HT1080 (cell line): ENCODE data around the gene EDIL3. TPM values are rescaled to one million over a fixed set of nuclear protein-coding genes. Genes with fewer than 3 reads are reported as not detected.
"Not testable (repeated sequence)": the region's sequence is repeated elsewhere in the genome, so short reads cannot be mapped to it uniquely, and the experiment has no call there.

ENCODE experiments used
- DNase-seq: peaks from one replicate; pipeline ENCODE4 v3.0.0-alpha.2; 2015; ENCODE audit warnings: low read depth
- total RNA-seq: library from RNA; depleted of rRNA; stranded (reverse); fragments of >200 nt; shearing (Covaris generic); gene quantifications from 2 replicates; pipeline ENCODE4 v1.2.3, GENCODE V29; 2014

Gene EDIL3
- total RNA-seq, 1 experiment from 2014 or later: 2.4 TPM

DNA sequence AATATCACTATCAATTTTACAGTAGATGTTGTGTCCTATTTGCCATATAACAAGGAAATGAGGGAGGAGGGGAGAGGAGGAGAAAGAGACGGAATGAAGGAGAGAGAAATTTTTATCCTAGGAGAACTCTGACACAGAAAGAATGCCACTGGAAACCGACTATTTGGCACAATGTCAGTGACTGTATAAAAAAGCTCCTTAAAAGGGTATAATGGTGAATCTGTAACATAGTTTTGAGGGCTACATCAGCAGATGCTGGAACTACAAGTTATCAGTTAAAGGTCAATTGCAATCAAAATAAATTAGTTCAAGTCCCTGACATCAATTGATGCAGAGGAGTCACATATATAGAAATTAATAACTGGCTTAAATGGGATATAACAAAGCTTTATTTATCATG, 5.7 kb downstream of the EDIL3 start:
- no peak for DNase-seq

DNA sequence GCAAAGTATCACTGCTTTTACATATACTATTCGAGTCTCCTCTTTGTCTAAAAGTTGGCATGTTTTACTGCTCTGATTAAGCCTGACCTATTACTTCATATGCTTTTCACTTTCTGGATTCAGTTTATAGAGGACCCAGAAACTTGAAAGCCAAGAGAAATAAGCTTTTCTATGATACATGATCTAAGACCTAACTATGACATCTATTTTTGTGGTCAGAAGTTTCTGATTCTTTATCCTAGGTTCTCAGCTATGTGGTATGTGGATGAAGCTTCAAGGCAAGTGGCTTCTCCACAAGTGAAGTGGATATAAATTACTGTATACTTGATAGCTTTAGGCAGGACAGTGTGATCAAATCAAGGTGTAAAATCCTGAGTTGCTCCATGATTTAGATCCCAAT, 6.3 kb downstream of the EDIL3 start:
- peak; percentile 9 for DNase-seq

DNA sequence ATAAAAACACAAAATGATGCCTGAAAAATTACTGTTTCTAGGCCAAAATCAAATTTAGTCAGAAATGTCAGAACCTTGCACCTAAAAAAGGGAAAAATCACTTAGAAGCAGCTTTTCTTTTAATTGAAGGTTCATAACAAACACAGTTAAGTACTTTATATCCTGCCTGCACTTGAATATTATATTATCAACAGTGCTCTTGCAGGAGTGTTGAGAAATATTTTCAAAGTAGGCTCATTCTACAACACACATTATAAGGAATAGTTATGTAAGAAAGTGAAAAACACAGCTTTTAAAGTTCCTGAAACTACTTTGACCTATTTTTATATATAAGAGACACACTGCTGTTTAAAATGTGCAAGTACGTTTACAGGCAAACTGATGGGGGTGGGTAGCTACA, 8.3 kb downstream of the EDIL3 start:
- DNase-seq: no peak

DNA sequence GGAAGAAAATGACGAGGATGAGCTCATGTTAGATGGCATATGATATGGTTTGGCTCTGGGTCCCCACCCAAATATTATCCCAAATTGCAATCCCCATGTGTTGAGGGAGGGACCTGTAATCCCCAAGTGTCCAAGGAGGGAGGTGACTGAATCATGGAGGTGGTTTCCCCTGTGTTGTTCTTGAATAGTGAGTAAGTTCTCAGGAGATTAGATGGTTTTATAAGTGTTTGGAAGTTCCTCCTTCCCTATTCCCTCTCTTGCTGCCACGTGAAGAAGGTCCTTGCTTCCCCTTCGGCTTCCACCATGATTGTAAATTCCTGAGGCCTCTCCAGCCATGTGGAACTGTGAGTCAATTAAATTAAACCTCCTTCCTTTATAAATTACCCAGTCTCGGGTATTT, 10.1 kb downstream of the EDIL3 start:
- no peak for DNase-seq

DNA sequence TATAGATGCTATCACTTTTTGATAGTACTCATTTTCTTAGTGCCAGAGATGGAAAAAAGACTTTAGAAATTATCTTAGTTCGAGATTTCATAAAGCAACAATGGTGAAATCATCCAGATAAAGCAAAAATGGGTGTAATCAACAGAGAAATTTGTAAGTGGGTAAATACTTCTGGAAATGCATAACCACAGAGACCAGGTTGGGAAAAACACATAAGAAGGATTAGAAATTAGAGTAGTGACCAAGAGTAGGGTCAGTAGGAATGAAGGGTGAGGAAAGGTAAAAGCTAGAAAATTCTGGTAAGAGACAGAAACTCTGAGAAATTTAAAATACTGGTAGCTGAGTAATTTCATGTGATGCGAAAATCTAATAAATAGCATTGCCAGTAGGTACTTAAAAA, 11.2 kb downstream of the EDIL3 start:
- no peak for DNase-seq

DNA sequence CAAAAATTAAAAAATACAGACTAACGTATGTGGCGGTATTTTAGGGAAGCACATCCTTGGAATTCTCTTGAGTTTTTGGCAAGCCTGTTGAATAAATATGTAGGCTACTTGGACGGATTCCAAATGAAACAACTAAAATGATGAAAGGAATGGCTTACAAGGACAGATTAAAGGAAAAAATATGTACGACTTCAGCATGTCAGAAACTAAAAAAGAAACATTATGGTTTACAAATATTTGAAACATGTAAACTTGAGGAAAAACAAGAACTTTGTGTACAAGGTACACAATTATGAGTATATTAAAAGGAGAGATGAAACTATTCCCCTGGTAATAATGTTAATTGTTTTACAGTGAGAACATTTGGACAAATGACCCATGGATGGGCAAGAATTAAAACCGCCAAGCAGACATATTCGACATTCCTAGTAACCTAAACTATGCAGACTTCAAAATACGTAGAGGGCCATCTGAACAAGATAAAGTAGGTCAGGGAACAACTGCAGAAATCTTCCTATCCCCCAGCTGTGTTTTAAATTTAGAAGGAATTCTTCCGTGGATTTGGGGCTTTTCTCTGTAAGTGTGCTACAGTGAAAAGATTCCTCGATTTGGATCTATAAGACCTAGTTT, 12.5 kb downstream of the EDIL3 start:
- no peak for DNase-seq

DNA sequence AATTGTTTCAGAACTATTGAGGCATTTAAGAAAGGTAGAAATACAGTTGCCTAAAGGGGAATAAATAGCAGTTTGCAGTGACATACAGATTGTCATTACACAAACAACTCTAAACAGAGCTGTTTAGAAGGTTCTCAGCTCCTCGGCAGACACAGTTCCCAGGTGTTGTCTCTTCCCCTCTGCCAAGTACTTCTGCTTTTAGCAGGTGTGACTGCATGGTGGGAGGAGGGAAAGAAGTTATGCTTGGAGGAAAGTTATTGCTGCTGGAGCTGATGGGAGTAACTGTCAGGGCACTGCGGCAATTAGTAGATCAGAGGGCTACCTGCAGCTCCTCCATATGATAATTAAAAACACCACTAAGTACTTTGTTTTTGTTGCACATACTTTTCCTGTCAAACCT, 14.5 kb downstream of the EDIL3 start:
- DNase-seq: no peak

DNA sequence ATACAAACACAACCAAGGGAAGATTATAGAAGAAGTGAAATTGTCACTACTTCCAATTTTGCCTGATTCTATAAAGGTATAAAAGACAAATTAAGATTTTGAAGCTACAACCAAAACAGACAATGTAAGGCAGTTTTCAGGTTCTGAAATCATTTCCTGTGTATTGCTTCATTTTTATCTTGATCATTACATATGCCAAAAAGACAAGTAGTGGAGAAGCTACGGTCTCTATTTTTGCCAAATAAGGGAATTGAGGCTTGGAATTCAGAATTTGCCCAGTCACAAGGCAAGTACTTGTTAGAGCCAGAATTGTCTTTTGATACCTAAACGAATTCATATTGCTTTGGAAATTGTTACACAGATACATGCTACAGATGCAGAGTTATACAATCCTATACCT, 20.6 kb downstream of the EDIL3 start:
- no peak for DNase-seq

DNA sequence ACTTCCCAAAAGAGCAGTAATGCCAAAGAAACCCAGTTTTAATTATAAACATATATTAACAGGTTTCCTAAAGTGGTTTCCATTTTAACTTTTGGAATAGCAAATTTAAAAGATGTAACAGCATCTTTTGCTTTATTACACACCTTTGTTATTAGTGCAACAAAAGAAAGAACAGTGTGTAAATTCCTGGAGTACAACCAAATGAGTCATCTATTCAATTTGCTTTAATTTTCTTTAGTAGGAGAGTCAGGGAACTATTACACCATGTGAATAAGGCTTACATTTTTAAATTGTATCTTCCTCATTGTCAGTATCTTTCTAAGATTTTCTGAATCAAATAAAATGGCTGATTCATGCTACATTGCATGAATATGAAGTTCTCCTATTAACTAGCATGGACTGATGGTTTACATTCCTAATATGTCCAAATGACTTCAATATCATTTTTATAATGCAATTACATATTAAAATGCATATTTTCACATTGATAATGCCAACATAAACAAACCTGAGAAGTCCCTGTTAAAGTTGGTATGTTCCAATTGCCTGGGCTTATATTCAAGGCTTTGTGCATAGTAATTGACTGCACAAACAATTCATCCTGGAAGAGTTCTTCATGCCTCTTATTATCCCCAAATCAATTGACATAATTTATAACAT, 22.5 kb downstream of the EDIL3 start:
- DNase-seq: no peak

DNA sequence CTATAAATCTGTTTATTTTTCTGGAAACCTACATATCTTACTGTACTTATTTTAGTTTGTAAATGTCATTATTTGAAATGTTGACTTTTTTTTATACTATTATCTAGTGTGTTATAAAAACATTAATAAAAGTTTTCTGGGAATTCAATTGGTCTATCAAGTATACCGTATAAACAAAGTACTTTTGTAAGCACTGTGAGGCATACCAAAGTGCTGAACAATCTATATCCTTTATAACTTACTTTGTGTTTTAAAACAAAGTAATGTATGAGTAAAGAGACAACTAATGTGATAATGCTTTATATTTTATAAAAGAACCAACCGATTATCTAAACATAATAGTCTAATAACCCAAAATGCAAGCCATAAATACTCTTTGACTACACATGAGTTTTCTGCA, 23.1 kb downstream of the EDIL3 start:
- DNase-seq: no peak

DNA sequence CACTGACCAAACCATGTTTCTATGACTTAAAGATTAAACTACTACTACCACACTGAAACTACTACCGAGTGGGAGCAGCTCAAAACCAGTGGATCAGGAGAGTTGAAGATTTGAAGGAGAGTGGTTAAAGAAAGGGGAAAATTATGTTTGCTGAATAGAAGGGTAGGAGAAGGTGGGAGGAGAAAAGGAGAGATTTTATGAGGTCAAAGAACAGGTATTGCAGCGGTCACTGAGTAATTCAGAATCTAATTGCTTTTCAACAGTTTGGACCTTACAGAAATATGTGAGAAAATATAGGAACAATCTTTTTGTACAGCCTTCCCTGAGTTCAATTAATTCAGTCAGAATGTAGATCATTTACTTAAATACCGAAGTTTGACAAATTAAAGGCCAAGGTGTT, 24.6 kb downstream of the EDIL3 start:
- DNase-seq: no peak

DNA sequence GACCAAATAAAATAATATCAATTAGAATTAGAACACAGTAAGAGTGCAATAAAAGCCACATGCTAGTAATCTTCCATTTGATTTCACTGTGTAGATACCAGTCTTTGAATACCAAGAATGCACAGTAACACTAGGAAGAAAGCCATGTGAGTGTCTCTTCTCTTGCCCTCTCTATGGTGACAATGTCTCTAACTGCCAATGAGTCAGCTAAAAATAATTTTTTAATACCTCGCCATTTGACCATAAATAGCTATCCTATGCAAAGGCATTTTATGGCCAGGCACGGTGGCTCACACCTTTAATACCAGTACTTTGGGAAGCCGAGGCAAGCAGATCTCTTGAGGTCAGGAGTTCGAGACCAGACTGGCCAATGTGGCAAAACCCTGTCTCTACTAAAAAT, 30.6 kb downstream of the EDIL3 start:
- DNase-seq: peak; percentile 2

DNA sequence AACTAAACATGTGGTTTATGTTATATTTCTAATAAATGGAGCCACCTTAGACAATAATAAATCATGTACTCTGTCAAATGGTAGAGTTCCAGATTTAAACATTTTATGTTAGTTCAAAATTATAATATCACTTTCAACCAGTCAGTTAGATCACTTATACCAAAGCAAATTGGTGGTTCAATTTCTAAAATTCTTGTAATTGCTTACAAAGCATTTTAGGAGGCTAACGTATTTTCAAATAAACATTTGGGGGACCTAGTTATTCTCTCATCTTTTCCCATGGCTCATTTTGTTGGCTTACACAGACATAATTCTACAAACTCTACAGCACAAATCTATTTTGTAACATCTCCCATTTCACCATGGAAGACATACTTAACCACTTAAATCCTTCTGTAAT, 39.9 kb downstream of the EDIL3 start:
- DNase-seq: no peak

DNA sequence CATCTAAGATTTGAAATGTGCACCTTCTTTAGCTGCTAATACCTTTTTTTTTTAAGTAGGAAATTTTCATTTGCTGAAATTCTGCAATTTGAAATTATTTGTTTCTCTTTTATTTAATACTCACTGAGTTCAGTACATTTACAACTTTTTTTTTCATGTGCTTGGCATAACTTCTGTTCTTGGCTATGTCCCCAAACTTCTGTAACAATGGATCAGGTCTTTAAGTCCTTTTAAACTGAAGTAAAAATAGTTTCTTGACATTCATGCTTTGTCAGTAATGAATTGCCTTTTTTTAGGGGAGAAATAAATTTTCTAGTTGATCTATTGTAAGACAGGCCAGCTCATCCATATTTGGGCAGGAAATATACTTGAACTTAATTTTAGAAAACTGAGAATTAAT, 41.5 kb downstream of the EDIL3 start:
- no peak for DNase-seq

DNA sequence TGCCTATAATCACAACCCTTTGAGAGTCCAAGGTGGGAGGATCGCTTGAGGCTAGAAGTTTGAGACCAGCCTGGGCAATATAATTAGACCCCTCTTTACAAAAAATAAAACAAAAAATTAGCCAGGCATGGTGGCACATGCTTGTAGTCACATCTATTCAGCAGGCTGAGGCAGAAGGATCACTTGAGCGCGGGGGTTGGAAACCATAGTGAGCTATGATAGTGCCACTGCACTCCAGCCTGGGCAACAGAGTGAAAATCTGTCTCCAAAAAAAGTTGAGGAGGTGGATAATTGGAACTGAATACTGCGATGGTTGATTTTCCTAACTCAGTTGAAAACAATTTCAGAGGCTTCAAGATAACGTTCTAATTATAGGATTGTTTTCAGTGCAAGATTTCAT, 52.6 kb downstream of the EDIL3 start:
- DNase-seq: no peak

DNA sequence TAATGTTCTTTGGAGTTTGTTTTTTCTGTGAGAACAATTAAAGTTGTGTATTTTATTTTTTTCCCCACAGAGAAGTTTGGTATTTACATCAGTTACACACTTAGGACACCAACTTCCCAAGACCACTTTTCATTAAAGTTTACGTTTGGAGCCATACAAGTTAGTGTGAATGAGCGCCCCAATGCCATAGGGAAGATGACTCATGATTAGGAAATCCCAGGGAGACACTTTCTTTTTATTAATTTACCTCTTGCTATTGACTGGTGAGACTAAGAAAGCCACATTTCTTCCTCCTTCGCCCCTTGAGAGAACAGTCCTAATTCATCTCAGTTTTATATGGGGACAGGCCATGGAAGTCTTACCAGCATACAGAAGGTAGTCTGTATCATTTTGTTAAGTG, 57.1 kb downstream of the EDIL3 start:
- no peak for DNase-seq

DNA sequence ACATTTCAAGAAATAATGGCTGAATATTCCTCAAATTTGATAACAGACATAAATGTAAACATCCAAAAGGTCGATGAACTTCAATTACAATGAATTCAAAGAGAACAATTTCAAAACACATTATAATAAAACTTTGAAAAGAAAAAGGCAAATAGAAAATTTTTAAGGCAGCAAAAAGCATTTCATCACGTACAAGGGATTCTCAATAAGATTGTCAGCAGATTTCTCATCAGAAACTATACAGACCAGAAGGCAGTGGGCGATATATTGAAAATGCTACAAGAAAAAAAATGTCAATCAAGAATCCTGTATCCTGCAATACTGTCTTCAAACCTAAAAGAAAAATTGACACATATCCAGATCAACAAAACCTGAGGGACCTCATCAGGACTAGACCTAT, 62.0 kb downstream of the EDIL3 start:
- no peak for DNase-seq

DNA sequence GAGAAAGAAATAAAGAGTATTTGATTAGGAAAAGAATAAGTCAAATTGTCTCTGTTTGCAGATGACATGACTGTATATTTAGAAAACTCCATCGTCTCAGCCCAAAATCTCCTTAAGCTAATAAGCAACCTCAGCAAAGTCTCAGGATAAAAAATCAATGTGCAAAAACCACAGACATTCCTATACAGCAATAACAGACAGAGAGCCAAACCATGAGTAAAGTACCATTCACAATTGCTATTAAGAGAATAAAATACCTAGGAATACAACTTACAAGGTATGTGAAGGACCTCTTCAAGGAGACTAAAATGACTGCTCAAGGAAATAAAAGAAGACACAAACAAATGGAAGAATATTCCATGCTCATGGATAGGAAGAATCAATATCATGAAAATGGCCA, 66.9 kb downstream of the EDIL3 start:
- DNase-seq: not testable (repeated sequence)

DNA sequence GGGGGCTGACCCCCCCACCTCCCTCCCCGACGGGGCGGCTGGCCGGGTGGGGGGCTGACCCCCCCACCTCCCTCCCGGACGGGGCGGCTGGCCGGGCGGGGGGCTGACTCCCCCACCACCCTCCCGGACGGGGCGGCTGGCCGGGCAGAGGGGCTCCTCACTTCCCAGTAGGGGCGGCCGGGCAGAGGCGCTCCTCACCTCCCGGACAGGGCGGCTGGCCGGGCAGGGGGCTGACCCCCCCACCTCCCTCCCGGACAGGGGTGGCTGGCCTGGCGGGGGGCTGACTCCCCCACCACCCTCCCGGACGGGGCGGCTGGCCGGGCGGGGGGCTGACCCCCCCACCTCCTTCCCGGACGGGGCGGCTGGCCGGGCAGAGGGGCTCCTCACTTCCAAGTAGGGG, 72.4 kb downstream of the EDIL3 start:
- DNase-seq: not testable (repeated sequence)

DNA sequence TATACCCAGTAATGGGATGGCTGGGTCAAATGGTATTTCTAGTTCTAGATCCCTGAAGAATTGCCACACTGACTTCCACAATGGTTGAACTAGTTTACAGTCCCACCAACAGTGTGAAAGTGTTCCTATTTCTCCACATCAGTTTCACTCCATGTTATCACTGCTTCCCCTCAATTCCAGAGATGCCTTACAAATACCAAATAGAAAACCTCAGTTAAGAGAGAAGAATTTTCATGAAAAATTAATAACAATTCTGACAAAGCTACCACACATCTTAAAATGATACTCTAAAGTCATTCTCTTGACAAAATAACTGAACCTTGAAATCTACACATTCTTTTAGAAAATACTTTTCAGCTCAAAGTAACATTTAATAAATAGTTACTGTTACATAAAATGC, 74.8 kb downstream of the EDIL3 start:
- DNase-seq: not testable (repeated sequence)

DNA sequence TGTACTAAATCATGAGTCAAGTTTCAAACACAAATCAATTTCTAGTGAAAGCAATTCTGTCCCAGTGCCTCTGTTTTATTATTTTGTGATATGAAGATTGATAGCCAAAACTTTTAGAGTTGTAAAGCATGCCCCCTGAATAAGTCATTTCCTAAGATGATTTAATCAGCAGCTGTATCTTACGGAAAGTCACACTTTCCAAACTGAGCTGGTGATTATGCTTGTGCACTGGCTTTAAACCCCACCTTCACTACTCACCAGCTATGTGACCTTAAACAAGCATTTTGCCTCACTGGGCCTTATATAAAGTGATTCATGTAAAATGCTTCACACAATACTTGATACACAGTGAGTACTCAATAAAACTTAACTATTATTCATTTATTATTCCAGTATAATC, 78.1 kb downstream of the EDIL3 start:
- DNase-seq: no peak

DNA sequence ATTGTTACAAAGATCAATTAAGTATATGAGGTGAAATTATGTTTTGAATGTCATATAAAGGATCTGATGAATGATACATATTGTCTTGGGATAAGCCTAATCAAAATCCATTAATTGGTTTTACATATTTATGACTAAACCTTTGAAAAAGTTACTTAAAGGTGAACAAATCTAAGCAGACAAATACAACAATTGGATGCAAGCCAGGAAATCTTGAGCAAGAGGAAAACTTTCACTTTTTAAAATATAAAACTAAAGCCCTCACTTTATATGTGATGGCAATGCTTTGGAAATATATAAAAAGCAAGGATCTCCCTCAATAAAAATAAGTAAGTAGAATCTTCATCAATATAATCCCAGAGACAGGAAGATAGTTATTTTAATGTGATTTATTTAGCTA, 80.1 kb downstream of the EDIL3 start:
- DNase-seq: no peak

DNA sequence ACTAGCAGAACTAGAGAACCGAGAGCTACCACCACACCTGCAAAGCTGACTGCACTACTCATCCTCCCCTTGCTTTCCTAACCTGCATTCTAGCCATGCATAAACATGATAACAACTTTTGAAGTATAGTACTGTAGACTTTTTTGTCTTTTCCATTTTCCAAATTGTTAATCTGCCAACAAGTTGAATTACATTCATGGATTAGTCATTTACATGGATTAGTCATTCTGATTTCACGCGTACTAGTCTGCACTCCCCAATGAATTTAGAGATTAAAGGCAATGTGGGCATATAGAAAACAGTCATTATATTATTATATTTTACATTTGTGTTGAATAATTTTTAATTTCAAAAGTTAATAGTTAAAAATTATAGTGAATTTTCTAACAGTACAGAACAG, 81.4 kb downstream of the EDIL3 start:
- peak; percentile 1 for DNase-seq

DNA sequence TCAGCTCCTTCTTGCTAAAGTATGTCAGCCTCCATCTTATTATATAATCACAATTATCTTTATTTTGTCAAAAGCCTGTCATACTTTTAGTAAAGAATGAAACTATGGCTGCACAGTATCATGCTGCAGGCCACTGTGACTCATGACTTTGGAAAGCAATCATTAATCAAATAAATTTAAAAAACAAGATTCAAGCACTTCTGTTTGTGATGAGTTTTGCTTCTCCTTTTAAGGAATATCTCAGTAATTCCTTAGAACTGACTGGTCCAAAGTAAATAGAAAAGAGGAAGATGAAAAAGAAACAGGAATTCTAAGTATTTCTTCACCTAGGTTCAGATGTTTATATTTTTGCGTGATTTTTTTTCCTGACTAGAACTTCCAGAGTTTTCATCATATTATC, 83.1 kb downstream of the EDIL3 start:
- peak; percentile 45 for DNase-seq
